ENCODE data around the gene RPLP2. TPM values are rescaled to one million over a fixed set of nuclear protein-coding genes. Genes with fewer than 3 reads are reported as not detected.

The RPLP2 gene
- total RNA-seq, 1 donor from 2014 or later = 232 TPM

DNA sequence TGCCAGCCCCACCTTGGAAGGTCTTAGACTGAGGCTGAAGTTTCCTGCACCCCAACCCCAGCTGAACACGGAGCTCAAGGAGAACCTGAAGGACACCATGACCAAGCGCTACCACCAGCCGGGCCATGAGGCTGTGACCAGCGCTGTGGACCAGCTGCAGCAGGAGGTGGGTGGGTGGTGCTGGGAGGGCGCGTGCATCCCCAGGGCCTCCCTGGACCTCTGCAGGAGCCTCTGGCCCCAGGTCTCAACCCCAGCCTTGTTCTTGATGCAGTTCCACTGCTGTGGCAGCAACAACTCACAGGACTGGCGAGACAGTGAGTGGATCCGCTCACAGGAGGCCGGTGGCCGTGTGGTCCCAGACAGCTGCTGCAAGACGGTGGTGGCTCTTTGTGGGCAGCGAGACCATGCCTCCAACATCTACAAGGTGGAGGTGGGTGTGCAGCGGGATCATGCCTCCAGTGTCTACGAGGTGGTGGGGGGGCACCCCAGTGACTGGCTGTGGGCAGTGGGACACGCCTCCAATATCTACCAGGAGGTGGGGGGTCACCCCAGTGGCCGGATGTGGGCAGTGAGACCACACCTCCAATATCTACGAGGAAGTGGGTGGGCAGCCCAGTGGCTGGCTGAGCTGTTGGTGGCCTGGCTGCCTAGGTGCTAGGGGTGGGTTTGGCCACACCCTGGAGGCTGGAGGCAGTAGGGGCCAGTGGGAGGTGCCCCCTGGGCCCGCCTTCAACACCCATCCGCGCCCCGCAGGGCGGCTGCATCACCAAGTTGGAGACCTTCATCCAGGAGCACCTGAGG lies 27.6 kb downstream of the RPLP2 start:
- no peak for DNase-seq

GRCh38 chr11:837990-838307 lies 28.2 kb downstream of the RPLP2 start:
- no peak for DNase-seq

- DNase-seq = peak; percentile 65
These were observed 28.9 kb downstream of the RPLP2 start for GRCh38 chr11:838441-839279.

- no peak for DNase-seq
These were observed 29.5 kb downstream of the RPLP2 start for GRCh38 chr11:839280-839623.

DNA sequence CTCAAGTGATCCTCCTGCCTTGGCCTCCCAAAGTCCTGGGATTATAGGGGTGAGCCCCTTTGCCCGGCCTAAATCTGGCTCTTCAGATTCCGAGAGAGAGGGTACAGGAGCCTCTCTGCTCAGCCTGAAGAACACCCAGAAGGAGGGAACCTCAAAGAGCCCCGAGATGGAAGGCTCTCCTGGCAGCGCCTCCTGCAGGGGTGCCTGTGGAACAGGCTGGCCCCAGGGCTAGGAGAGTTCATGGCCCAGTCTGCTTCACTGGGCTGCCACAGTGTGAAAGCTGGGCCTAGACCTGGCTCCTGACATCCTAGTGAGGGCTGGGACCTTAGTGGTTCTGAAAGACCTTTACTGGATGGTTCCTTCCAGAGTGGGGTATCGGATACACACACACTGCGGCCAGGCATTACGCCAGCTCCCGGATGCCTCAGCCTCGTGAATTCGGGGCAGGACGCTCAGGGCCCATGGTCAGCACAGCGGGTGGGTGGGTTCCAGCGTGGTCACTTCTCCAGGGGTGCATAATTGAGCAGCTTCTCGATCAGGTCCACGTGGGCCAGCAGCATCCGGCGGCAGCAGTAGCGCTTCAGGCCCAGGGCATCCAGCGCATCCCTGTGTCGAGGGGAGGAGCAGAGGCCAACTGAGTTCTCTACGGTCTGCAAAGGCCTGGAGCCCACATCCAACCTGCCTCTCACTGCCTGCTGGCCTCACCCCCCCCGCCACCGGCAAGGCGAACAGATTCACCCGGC lies 30.3 kb downstream of the RPLP2 start:
- peak; percentile 47 for DNase-seq

DNA sequence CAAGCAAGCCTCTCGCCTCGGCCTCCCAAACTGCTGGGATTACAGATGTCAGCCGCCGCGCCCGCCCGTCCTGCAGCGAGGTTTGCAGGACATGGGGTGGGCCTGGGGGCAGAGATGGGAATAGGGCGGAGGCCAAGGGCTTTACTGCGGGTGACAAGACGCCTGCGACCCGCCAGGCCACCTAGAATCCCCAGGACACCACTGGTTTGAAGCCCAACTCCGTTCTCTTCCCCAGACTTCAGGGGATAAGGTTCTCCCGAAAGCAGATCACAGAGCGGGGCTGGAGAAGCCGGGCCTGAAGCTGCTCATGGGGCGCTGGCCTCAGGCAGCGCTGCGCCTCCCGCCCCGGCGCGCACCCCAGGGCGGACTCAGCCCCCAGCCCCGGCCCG lies 32.2 kb downstream of the RPLP2 start:
- peak; percentile 50 for DNase-seq

GRCh38 chr11:842370-843002 lies 32.7 kb downstream of the RPLP2 start, which contains the start of the genes POLR2L and TSPAN4:
TSS of gene POLR2L (minus strand) at chr11:842529. CDS start at chr11:842508, 21 bp downstream.
TSS of gene TSPAN4 (plus strand) at chr11:842852. CDS start at chr11:850305, 7,453 bp downstream.
- peak; percentile 96 for DNase-seq

- DNase-seq = no peak
These were observed 33.4 kb downstream of the RPLP2 start for GRCh38 chr11:843086-843734.

GRCh38 chr11:843818-844692 lies 34.3 kb downstream of the RPLP2 start:
- DNase-seq = peak; percentile 96

GRCh38 chr11:844693-845644 lies 35.2 kb downstream of the RPLP2 start:
- DNase-seq = peak; percentile 95

DNA sequence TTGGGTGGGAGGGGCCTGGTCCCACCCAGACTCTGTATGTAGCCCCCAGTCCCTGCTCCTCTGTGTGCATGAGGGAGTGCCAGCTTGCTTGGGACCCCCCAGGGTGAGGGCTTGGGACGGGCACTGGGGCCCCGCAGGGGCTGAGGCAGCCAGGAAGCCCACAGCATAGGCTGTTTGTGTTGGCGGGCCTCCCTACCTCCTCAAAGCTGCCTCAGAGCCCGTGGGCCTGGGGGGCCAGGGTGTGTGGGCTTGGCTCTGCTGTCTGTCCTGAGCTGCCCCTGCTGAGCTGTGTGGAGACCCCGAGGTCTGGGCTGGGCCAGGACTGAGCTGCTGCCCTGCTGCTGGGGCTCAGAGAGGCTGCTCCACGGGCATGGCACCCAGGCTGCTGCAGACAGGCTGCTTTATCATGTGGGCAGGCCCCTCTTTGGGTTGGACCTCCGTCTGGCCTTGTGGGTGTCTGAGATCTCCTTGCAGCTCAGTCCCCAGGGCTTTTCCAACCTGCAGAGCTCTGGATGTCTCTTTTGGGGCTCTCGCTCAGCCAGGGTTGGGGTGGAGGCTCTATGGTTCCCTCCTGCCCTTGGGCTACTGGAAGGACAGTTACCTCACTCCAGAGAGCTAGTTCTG lies 36.2 kb downstream of the RPLP2 start:
- DNase-seq = peak; percentile 40

- no peak for DNase-seq
These were observed 36.8 kb downstream of the RPLP2 start for GRCh38 chr11:846496-847098.

DNA sequence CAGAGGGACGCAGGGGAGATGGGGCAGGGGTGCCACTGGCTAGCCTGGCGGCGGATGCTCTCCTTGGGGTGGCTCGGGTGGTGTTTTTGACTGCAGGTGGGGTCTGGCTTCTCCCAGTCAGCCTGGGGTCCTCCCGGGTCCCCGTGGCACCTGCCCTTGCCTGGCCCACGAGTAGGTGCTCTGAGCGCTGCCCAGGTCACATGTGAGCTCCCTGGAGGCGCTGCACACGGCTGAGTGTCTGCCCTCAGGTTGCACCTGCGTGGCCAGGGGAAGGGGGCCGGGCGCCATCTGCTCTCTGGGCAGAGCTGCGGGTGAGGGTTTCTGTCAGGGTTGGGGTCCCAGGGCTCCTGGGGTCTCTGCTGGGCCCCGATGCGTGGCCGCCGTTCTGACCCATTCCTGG lies 38.1 kb downstream of the RPLP2 start:
- DNase-seq = no peak

- peak; percentile 69 for DNase-seq
These were observed 38.7 kb downstream of the RPLP2 start for GRCh38 chr11:848380-848931.

DNA sequence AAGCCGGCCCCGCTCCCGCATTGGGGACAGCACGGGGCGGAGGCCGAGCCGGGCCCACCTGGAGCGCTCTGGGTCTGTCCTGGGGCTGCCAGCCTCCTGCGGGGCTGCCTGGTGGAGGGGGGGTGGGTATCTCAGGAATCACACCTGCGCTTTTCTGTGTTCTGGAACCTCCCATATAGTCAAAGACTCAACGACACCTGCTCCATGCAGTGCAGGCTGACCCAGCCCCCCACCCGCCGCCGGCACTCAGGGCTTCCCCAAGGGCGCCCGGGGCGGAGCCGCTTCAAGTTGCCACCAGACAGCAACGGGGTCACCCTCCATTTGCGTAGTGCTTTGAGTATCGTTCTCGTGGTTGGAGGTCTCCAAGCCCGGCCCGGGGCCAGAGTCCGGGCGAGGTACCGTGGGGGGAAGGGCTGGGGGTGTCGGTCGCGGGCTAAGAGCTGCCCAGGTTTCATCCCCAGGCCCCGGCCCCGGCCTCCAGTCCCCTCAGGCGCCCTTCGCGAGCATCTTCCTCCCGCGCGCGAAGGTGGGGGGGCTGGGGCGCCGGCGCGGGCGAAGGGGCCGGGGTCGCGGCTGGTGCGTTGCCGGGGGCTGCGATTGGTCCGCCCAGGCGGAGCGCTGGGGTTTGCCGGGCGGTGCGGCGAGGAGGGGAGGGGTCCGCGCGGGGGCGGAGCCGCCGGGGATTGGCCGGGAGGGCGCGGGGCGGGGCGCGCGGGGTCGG lies 39.5 kb downstream of the RPLP2 start:
- peak; percentile 46 for DNase-seq

- no peak for DNase-seq
These were observed 40.4 kb downstream of the RPLP2 start for GRCh38 chr11:849951-850774.
